ENCODE measurements around the gene NEMP2.
A peak's percentile ranks its signal among the peaks of the same experiment; 100 is the strongest.

NEMP2 gene

DNA sequence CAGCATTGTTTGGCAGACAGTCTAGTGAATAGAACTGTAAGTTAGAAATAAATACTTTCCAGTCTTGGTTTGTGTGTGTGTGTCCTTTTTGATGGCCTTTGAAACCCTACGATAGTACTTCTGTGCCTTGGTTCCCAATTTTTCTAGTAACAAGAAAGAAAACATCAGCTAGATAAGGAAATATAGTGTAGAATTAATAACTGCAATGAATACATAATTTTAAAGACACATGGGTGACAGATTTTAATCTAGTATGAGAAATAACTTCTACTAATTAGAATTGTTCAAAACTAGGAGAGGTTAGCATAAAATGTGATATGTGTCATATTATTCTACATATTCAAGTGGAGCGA is 44.5 kb upstream of the NEMP2 start:
- Histone ChIP-seq H3K27ac (no peak overlapping the region), H3K4me3 (ENCODE audit: low read depth, low read length) (no peak overlapping the region), H3K36me3 (replicated peaks) (no peaks in the 10 kb centered on the region), H3K27me3 (replicated peaks) (no peaks in the 10 kb centered on the region)
- TF ChIP-seq, protein P1, sequence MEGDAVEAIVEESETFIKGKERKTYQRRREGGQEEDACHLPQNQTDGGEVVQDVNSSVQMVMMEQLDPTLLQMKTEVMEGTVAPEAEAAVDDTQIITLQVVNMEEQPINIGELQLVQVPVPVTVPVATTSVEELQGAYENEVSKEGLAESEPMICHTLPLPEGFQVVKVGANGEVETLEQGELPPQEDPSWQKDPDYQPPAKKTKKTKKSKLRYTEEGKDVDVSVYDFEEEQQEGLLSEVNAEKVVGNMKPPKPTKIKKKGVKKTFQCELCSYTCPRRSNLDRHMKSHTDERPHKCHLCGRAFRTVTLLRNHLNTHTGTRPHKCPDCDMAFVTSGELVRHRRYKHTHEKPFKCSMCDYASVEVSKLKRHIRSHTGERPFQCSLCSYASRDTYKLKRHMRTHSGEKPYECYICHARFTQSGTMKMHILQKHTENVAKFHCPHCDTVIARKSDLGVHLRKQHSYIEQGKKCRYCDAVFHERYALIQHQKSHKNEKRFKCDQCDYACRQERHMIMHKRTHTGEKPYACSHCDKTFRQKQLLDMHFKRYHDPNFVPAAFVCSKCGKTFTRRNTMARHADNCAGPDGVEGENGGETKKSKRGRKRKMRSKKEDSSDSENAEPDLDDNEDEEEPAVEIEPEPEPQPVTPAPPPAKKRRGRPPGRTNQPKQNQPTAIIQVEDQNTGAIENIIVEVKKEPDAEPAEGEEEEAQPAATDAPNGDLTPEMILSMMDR (IDR thresholded peaks at IDR 0.05; ENCODE audit: low read depth, low read length, missing control alignments): no peak
- DNase-seq: no peak
- in situ Hi-C loops (cut with HindIII; ENCODE audit: low pct_ligation_motif_present, low sequenced_read_pairs): no loop called here

DNA sequence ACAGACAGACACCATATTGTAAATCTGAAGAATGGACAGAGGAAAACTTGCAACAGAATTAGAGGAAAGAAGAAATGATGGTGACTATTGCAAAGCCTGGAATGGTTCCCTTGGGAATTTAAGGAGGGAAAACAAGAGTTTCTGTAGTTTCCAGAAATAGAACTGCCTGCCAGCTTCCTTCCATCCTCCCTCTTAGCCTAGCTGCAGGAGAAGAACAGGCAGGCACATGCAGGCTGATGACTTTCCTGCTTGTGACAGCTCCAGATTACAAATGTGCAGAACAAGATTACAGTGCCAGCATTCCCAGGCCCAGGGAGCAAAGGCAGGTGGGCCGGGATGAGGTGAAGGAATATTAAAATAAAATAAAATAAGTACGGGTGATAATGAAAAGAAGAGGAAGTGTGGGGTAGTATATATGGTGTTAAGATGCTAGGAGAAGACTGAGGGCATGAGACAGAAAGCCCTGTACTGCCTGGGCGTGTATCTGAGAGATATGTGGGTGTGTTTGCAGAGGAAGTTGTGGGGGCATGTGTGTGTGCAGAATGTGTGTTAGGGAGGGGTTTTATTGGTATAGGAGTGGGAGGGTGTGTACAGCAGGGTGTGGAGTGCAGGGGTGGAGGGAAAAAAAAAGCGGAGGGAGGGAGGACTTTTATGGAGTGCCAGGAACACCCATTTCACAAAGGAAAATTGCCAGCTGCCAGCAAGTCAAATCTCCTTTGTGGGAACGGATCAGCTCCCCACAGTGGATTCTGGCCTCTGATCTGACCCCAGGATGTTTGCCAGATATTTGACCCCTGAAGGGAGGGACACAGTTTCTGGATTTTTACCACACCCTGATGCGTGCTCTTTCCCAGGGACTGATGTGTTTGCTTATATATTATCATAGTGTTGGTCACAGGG is 43.9 kb upstream of the NEMP2 start:
- Histone ChIP-seq H3K36me3 (replicated peaks) (no peaks in the 10 kb centered on the region), H3K27ac (no peak overlapping the region), H3K27me3 (replicated peaks) (no peaks in the 10 kb centered on the region), H3K4me3 (ENCODE audit: low read depth, low read length) (no peak overlapping the region)
- TF ChIP-seq, protein P1 (IDR thresholded peaks at IDR 0.05; ENCODE audit: low read depth, low read length, missing control alignments): no peak
- peak; percentile 35 for DNase-seq
- in situ Hi-C loops (cut with HindIII; ENCODE audit: low pct_ligation_motif_present, low sequenced_read_pairs): no loop called here

DNA sequence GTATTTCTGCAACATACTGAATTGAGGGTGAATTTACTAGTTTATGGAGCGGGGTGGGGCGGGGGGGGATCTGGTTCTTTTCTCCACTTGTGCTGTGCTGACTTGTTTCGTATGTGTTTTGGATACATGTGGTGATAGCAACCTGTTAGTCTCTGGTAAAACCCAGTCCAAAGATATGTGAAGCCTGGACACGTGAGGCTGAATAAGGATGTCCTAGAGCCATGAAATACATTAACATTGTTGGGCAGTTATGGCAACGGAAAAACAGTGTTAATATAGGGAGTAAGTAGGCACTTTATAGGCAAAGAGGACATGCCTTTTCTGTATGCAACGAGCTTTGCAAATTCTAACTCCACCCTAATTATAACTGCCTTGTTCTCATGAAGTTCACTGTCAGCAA is 42.1 kb upstream of the NEMP2 start:
- H3K27ac ChIP-seq: no peak overlapping the region
- in situ Hi-C loops (cut with HindIII; ENCODE audit: low pct_ligation_motif_present, low sequenced_read_pairs): no loop called here
- peak; percentile 51 for DNase-seq

DNA sequence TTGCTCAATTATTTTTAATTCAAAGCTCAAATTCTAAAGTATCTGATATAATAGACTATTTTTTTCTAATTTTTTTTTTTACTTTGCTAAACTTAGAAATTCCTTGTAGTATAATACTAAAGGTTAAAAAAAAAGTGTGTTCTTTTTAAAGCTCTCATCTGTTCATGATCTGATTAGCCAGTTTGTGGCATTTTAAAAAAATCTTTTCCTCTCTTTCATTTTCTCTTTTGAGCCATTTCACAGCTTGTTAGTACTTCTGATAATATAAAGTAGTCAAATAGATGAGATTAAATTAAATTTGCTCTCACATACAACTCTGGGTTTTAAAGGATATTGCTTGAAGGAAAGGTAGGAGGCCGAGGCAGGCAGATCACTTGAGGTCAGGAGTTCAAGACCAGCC is 40.7 kb upstream of the NEMP2 start:
- DNase-seq: no peak
- in situ Hi-C loops (cut with HindIII; ENCODE audit: low pct_ligation_motif_present, low sequenced_read_pairs): no loop called here
- no peaks in the 10 kb centered on the region for H3K36me3 ChIP-seq (replicated peaks)

More for the DNA sequence above, 42.1 kb upstream of the NEMP2 start:
- H3K27me3 ChIP-seq (replicated peaks): no peaks in the 10 kb centered on the region
- no peaks in the 10 kb centered on the region for H3K36me3 ChIP-seq (replicated peaks)
- TF ChIP-seq, protein P1 (IDR thresholded peaks at IDR 0.05; ENCODE audit: low read depth, low read length, missing control alignments): no peak
- no peak overlapping the region for H3K4me3 ChIP-seq (ENCODE audit: low read depth, low read length)

DNA sequence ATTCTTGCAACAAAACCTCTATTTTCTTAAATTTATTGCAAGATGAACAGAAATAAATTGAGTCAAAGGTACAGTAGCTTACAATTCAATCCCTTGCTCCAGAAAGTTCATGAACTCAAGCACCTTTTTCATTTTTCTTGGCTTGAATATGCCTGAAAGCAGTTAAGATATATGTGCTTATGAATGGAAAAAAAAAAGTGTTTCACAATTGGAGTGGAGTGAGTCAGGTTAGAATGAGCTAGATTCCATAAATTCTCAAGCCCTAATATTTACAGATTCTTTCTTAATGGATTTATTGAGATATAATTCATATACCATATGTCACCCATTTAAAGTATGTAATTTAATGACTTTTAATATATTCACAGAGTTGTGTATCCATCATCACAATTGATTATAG is 39.6 kb upstream of the NEMP2 start:
- in situ Hi-C loops (cut with HindIII; ENCODE audit: low pct_ligation_motif_present, low sequenced_read_pairs): no loop called here
- Histone ChIP-seq H3K27ac (no peak overlapping the region), H3K4me3 (ENCODE audit: low read depth, low read length) (no peak overlapping the region), H3K36me3 (replicated peaks) (no peaks in the 10 kb centered on the region), H3K27me3 (replicated peaks) (no peaks in the 10 kb centered on the region)
- no peak for DNase-seq
- TF ChIP-seq, protein P1 (IDR thresholded peaks at IDR 0.05; ENCODE audit: low read depth, low read length, missing control alignments): no peak

More for the DNA sequence above, 40.7 kb upstream of the NEMP2 start:
- TF ChIP-seq, protein P1 (IDR thresholded peaks at IDR 0.05; ENCODE audit: low read depth, low read length, missing control alignments): no peak
- no peak overlapping the region for H3K27ac ChIP-seq
- no peak overlapping the region for H3K4me3 ChIP-seq (ENCODE audit: low read depth, low read length)
- H3K27me3 ChIP-seq (replicated peaks): no peaks in the 10 kb centered on the region

Data from brain microvascular endothelial cell (primary cell).